Left lung (tissue), 10 donors: Measurements from ENCODE around the gene DHX35. TPM values are rescaled to one million over a fixed set of nuclear protein-coding genes. Genes with fewer than 3 reads are reported as not detected.

Experiments used
- ATAC-seq: fragments of 200-7000 bp; cut with Tn5 transposase; one replicate; pipeline ENCODE4 v1.9.1; 2020; ENCODE audit warnings: moderate library complexity
- DNase-seq, 4 donors: peaks; one replicate each; pipeline ENCODE4 v3.0.0-alpha.2; 2013 to 2020
- H3K27ac ChIP-seq, 2 donors: fragments of 200-600 bp; sonication (generic) in 1 of 2; one replicate each; pipeline versions ENCODE4 v1.5.0 to v1.8.0; 2020 to 2021
- H3K27me3 ChIP-seq, 2 donors: fragments of 200-600 bp; sonication (generic) in 1 of 2; one replicate each; pipeline versions ENCODE4 v1.5.0 to v1.8.0; 2020 to 2021
- H3K36me3 ChIP-seq, 2 donors: fragments of 200-600 bp; sonication (generic) in 1 of 2; one replicate each; pipeline versions ENCODE4 v1.5.0 to v1.8.0; 2020 to 2021
- H3K4me1 ChIP-seq, 2 donors: fragments of 200-600 bp; one replicate each; pipeline ENCODE4 v1.8.0; 2021
- H3K4me3 ChIP-seq, 2 donors: fragments of 200-600 bp; sonication (generic) in 1 of 2; one replicate each; pipeline versions ENCODE4 v1.5.0 to v1.8.0; 2020 to 2021; ENCODE audit warnings: mild to moderate bottlenecking in 1 of 2
- H3K9me3 ChIP-seq, 2 donors: fragments of 200-600 bp; sonication (generic) in 1 of 2; one replicate each; pipeline versions ENCODE4 v1.5.0 to v1.8.0; 2020 to 2021
- CTCF ChIP-seq, 2 donors: fragments of 200-600 bp; sonication (generic) in 1 of 2; IDR thresholded peaks; one replicate each; pipeline versions ENCODE4 v1.5.0 to v1.8.0; 2021; ENCODE audit warnings: antibody characterized with exemption in 2 of 2
- intact Hi-C, 2 donors: fragments of 100-400 bp; cut with DNase I; formaldehyde crosslinking; loops; one replicate each; pipeline versions ENCODE4 v1.11.2 to v1.14.2; 2022
- polyA plus RNA-seq, 6 donors: library from polyadenylated mRNA; unstranded; fragments of 120-200 nt; gene quantifications; one replicate each; pipeline ENCODE4 v1.2.1, GENCODE V29; 2013; ENCODE audit not compliant: insufficient read length in 6 of 6
- total RNA-seq, 2 donors: library from RNA; stranded (reverse); fragmentation: NEBNext Ultra II Directional; extraction: Animal tissue kit (Norgen Biotek cat#: 25700); gene quantifications; one replicate each; pipeline ENCODE4 v1.2.1, GENCODE V29; 2021
- donor health status: DM: no; HTN: yes; CAD: no.
- donor health status: DM: no; HTN: no; CAD: no.

DHX35 gene
- total and polyA plus RNA-seq, 8 donors, result 7.5 to 17.7 (median 16.4) TPM

DNA sequence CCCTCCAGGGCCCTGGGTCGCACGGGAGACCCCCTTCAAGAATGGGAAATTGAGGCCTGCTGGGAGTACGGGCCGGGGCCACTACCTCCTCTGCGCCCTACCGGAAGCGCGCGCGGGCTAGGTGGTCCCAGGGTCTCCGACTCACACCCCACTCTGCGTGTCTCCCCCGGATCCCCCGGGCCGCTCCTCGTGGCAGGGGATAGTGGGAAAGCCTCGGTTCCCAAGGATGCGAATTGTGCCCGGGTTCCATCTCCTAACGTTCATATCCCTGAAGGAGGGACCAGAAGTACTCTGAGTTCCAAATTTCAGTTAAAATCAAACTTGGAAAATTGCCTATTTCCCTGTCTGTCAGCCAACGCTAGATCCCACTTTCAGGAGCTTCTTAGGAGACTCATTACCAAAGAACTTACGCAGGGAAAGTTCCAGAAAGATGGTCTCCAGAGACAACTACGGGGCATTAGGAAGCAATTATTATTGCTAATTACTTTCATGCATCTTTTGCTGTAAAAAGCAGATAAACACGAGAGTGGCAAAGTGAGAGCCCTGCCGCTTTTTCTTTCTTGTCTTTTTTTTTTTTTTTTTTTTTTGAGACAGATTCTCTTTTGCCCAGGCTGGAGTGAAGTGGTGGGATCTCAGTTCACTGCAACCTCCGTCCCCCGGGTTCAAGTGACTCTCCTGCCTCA lies 35.1 kb upstream of the DHX35 start:
- peak overlapping the region; percentile 66 to 73 for H3K4me3 ChIP-seq
- no peak for TF ChIP-seq CTCF (IDR thresholded peaks at IDR 0.05)
- ATAC-seq, result no peak
- H3K27ac ChIP-seq, result peak overlapping the region in 1 of 2 donors; percentile 33
- intact Hi-C loops, result loop anchor here in 1 of 2 donors (5.0 kb wide), 1 partner anchor 120 kb away; no protein-coding TSS in a partner anchor
- H3K36me3 ChIP-seq, result no peaks in the 10 kb centered on the region
- H3K4me1 ChIP-seq, result peaks cover 0 to 18% of the 10 kb centered on the region in 2 donors
- peak in 3 of 4 donors; percentile 11 to 79 (median 21) for DNase-seq
- no peaks in the 10 kb centered on the region for H3K9me3 ChIP-seq
- H3K27me3 ChIP-seq, result no peaks in the 10 kb centered on the region

- intact Hi-C loops, result loop anchor here in 1 of 2 donors (5.0 kb wide), 1 partner anchor 119 kb away; no protein-coding TSS in a partner anchor
- DNase-seq, result no peak
- Histone ChIP-seq H3K4me3 (no peak overlapping the region), H3K4me1 (peaks cover 0 to 18% of the 10 kb centered on the region in 2 donors), H3K36me3 (no peaks in the 10 kb centered on the region), H3K9me3 (no peaks in the 10 kb centered on the region), H3K27me3 (no peaks in the 10 kb centered on the region), H3K27ac (no peak overlapping the region)
- TF ChIP-seq CTCF (IDR thresholded peaks at IDR 0.05), result no peak
- no peak for ATAC-seq
Observed at GRCh38 chr20:38927902-38928578, 34.1 kb upstream of the DHX35 start.

DNA sequence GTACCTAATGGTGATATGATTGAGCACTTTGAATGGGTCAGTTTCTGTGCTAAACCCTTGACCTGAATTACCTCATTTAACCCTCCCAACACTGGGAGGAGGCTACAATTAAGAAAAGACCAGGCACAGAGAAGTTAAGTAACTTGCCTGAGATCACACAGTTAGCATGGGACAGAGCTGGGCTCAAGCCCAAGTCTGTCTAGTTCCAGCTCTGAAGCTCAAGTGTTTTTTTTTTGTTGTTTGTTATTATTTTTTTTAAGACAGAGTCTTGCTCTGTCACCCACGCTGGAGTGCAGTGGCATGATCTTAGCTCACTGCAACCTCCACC lies 31.9 kb upstream of the DHX35 start:
- no peaks in the 10 kb centered on the region for H3K27me3 ChIP-seq
- no peaks in the 10 kb centered on the region for H3K9me3 ChIP-seq
- no peak overlapping the region for H3K4me3 ChIP-seq
- no peak for TF ChIP-seq CTCF (IDR thresholded peaks at IDR 0.05)
- intact Hi-C loops, result no loop called here
- H3K36me3 ChIP-seq, result no peaks in the 10 kb centered on the region
- H3K27ac ChIP-seq, result no peak overlapping the region
- H3K4me1 ChIP-seq, result peaks cover 0 to 18% of the 10 kb centered on the region in 2 donors
- no peak for DNase-seq
- ATAC-seq, result no peak

GRCh38 chr20:38931984-38932383 lies 30.2 kb upstream of the DHX35 start:
- no peak overlapping the region for H3K27ac ChIP-seq
- no peaks in the 10 kb centered on the region for H3K9me3 ChIP-seq
- TF ChIP-seq CTCF (IDR thresholded peaks at IDR 0.05), result no peak
- H3K36me3 ChIP-seq, result no peaks in the 10 kb centered on the region
- H3K27me3 ChIP-seq, result no peaks in the 10 kb centered on the region
- intact Hi-C loops, result no loop called here
- DNase-seq (no peak), ATAC-seq (no peak)
- peaks cover 0 to 11% of the 10 kb centered on the region in 2 donors for H3K4me1 ChIP-seq
- H3K4me3 ChIP-seq, result no peak overlapping the region

- DNase-seq (peak in 1 of 4 donors; percentile 4), ATAC-seq (no peak)
- Histone ChIP-seq H3K27ac (no peak overlapping the region), H3K4me3 (no peak overlapping the region), H3K27me3 (no peaks in the 10 kb centered on the region), H3K4me1 (peaks cover 0 to 5% of the 10 kb centered on the region in 2 donors), H3K9me3 (no peaks in the 10 kb centered on the region), H3K36me3 (no peaks in the 10 kb centered on the region)
- intact Hi-C loops, result no loop called here
- TF ChIP-seq CTCF (IDR thresholded peaks at IDR 0.05), result no peak
Observed at GRCh38 chr20:38932457-38933120, 29.6 kb upstream of the DHX35 start.
